ENCODE measurements around the gene FBLN1. TPM values are rescaled to one million over a fixed set of nuclear protein-coding genes. Genes with fewer than 3 reads are reported as not detected.

The FBLN1 gene
- 100 to 1,000 TPM; 587 to 972 TPM for total RNA-seq

GRCh38 chr22:45502215-45503049, at the start of gene FBLN1:
FBLN1 (plus strand) TSS chr22:45502883; CDS start chr22:45502986, 103 bp downstream.
- DNase-seq (ENCODE audit: low spot score), result no peak
- peaks cover 9 to 61% of the 10 kb centered on the region in 2 donors for H3K4me1 ChIP-seq (ENCODE audit: control insufficient read depth in 1 of 2, low read depth in 2 of 2)
- no peak for TF ChIP-seq CTCF (IDR thresholded peaks at IDR 0.05)

GRCh38 chr22:45453764-45454163, 48.9 kb upstream of the FBLN1 start:
- TF ChIP-seq CTCF (IDR thresholded peaks at IDR 0.05), result no peak
- ATAC-seq (ENCODE audit: insufficient number of reproducible peaks, low FRiP score, low read depth) (no peak), DNase-seq (ENCODE audit: low spot score) (no peak)
- Histone ChIP-seq H3K9me3 (no peaks in the 10 kb centered on the region), H3K36me3 (no peaks in the 10 kb centered on the region), H3K27me3 (replicated peaks; ENCODE audit: insufficient read depth) (no peaks in the 10 kb centered on the region), H3K4me3 (no peak overlapping the region), H3K27ac (no peak overlapping the region), H3K4me1 (ENCODE audit: control insufficient read depth in 1 of 2, low read depth in 2 of 2) (peaks cover 13 to 47% of the 10 kb centered on the region in 2 donors)

More at GRCh38 chr22:45502215-45503049, at the start of gene FBLN1:
- ATAC-seq (ENCODE audit: insufficient number of reproducible peaks, low FRiP score, low read depth), result peak; percentile 37
- Histone ChIP-seq H3K36me3 (no peaks in the 10 kb centered on the region), H3K27me3 (replicated peaks; ENCODE audit: insufficient read depth) (no peaks in the 10 kb centered on the region), H3K27ac (peak within 1 kb of the TSS; percentile 34 to 67), H3K9me3 (no peaks in the 10 kb centered on the region), H3K4me3 (peak within 1 kb of the TSS; percentile 71)

GRCh38 chr22:45454275-45454674, 48.4 kb upstream of the FBLN1 start:
- Histone ChIP-seq H3K4me1 (ENCODE audit: control insufficient read depth in 1 of 2, low read depth in 2 of 2) (peaks cover 12 to 42% of the 10 kb centered on the region in 2 donors), H3K27ac (no peak overlapping the region), H3K9me3 (no peaks in the 10 kb centered on the region), H3K27me3 (replicated peaks; ENCODE audit: insufficient read depth) (no peaks in the 10 kb centered on the region), H3K36me3 (no peaks in the 10 kb centered on the region), H3K4me3 (no peak overlapping the region)
- DNase-seq (ENCODE audit: low spot score) (no peak), ATAC-seq (ENCODE audit: insufficient number of reproducible peaks, low FRiP score, low read depth) (no peak)
- TF ChIP-seq CTCF (IDR thresholded peaks at IDR 0.05), result no peak

GRCh38 chr22:45455212-45455611, 47.5 kb upstream of the FBLN1 start:
- no peak for TF ChIP-seq CTCF (IDR thresholded peaks at IDR 0.05)
- H3K27me3 ChIP-seq (replicated peaks; ENCODE audit: insufficient read depth), result no peaks in the 10 kb centered on the region
- no peaks in the 10 kb centered on the region for H3K9me3 ChIP-seq
- DNase-seq (ENCODE audit: low spot score), result no peak
- no peak overlapping the region for H3K27ac ChIP-seq
- no peaks in the 10 kb centered on the region for H3K36me3 ChIP-seq
- H3K4me1 ChIP-seq (ENCODE audit: control insufficient read depth in 1 of 2, low read depth in 2 of 2), result peaks cover 9 to 38% of the 10 kb centered on the region in 2 donors
- no peak overlapping the region for H3K4me3 ChIP-seq
- ATAC-seq (ENCODE audit: insufficient number of reproducible peaks, low FRiP score, low read depth), result no peak

GRCh38 chr22:45455621-45456020, 47.1 kb upstream of the FBLN1 start:
- Histone ChIP-seq H3K27me3 (replicated peaks; ENCODE audit: insufficient read depth) (no peaks in the 10 kb centered on the region), H3K36me3 (no peaks in the 10 kb centered on the region), H3K27ac (no peak overlapping the region), H3K4me1 (ENCODE audit: control insufficient read depth in 1 of 2, low read depth in 2 of 2) (peaks cover 5 to 38% of the 10 kb centered on the region in 2 donors), H3K4me3 (no peak overlapping the region), H3K9me3 (no peaks in the 10 kb centered on the region)
- ATAC-seq (ENCODE audit: insufficient number of reproducible peaks, low FRiP score, low read depth) (no peak), DNase-seq (ENCODE audit: low spot score) (no peak)
- TF ChIP-seq CTCF (IDR thresholded peaks at IDR 0.05), result no peak
